ENCODE data around the gene CD247. TPM values are rescaled to one million over a fixed set of nuclear protein-coding genes. Genes with fewer than 3 reads are reported as not detected.

Gene CD247
- total and polyA plus RNA-seq, 3 donors from 2014 or later = 0.47 to 2.5 (median 1.1) TPM

DNA sequence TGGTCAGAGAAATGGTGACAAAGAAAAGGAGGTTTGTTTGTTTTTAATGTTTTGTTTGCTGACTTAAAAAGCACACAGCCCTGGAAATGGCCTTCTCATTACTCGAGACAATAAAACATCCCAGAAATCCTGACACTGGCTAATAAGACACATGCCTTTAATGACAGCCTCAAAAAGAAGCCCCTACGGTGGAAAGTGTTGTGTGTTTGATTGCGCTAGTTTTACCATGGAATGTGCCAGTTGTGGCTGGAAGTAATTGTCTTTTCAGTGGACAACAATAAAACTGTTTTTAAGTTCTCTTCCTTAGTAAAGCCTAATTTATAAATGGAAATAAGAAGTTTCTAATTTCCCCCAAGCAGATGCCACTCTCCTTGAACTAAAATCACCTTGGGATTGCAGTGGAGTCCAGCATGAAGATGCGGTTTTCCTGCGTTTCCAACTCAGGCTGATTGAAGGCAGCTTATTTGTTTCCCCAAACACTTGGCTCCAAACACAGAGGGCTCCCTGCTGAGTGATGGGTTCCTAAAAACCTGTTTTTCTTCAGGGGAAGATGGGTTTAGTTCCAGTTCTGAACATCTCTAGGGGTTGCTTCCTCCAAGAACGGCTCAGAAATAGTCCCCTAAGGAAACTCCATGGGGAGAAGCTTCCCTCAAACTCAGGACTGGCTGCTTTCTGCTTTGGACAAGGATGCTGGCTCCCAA, 54.3 kb downstream of the CD247 start:
- Histone ChIP-seq H3K36me3 (ENCODE audit: low read depth, missing control alignments) (no peaks in the 10 kb centered on the region), H3K9me3 (no peaks in the 10 kb centered on the region), H3K27me3 (no peaks in the 10 kb centered on the region), H3K4me1 (peaks cover 3% of the 10 kb centered on the region), H3K27ac (no peak overlapping the region), H3K4me3 (no peak overlapping the region)
- DNase-seq = no peak
- WGBS, 2 donors = 73 to 81% methylated on average over 6 of the region's 6 CpGs
- no peak for TF ChIP-seq POLR2A (IDR thresholded peaks at IDR 0.05)
- TF ChIP-seq, protein P1, sequence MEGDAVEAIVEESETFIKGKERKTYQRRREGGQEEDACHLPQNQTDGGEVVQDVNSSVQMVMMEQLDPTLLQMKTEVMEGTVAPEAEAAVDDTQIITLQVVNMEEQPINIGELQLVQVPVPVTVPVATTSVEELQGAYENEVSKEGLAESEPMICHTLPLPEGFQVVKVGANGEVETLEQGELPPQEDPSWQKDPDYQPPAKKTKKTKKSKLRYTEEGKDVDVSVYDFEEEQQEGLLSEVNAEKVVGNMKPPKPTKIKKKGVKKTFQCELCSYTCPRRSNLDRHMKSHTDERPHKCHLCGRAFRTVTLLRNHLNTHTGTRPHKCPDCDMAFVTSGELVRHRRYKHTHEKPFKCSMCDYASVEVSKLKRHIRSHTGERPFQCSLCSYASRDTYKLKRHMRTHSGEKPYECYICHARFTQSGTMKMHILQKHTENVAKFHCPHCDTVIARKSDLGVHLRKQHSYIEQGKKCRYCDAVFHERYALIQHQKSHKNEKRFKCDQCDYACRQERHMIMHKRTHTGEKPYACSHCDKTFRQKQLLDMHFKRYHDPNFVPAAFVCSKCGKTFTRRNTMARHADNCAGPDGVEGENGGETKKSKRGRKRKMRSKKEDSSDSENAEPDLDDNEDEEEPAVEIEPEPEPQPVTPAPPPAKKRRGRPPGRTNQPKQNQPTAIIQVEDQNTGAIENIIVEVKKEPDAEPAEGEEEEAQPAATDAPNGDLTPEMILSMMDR (IDR thresholded peaks at IDR 0.05) = no peak
- intact Hi-C loops (cut with DNase I; ENCODE audit: low total_unique reads) = no loop called here

DNA sequence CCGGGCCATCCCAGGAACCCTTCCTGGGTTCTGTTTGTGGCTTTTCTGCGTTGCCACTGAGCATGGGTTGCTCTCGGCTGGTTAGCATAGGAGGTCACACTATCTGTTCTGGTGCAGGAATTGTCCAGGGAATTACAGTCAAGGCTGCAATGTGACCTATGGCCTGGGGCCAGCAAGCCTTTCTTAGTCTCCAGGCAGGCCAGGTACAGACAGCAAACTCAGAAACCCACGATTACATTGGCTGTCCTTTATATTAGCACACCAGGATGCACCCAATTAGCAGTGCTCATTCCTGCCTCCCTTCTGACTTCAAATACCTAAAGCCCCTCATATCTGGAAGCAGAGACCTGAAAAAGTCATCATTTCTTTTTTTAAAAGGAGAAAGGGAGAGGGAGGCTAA, 55.2 kb downstream of the CD247 start:
- intact Hi-C loops (cut with DNase I; ENCODE audit: low total_unique reads) = no loop called here
- no peak overlapping the region for H3K4me3 ChIP-seq
- TF ChIP-seq, protein P1 (IDR thresholded peaks at IDR 0.05) = no peak
- TF ChIP-seq POLR2A (IDR thresholded peaks at IDR 0.05) = no peak
- H3K27me3 ChIP-seq = no peaks in the 10 kb centered on the region
- H3K9me3 ChIP-seq = no peaks in the 10 kb centered on the region
- peaks cover 3% of the 10 kb centered on the region for H3K4me1 ChIP-seq
- 67 to 74% methylated on average over 4 of the region's 4 CpGs for WGBS, 2 donors
- DNase-seq = no peak
- H3K36me3 ChIP-seq (ENCODE audit: low read depth, missing control alignments) = no peaks in the 10 kb centered on the region
- no peak overlapping the region for H3K27ac ChIP-seq

DNA sequence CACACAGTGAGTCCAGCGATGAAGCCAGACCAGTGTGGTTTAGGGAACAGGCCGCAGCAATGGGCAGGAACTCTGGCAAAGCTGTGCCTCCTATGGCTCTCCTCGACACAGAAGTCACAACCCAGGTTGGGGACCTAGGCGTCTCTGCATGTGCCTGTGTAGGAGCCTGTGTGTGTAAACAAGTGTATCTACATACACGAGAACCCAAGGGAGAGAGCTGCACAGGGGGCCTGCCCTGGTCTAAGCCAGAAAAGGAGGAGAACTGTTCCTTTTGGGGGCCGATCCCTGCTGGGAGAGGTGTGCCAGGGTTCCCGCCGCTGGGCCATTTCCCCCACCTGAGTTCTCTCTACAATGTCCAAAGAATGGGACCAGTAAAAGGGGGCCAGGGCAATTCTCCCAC, 56.0 kb downstream of the CD247 start:
- H3K36me3 ChIP-seq (ENCODE audit: low read depth, missing control alignments) = no peaks in the 10 kb centered on the region
- no peak overlapping the region for H3K27ac ChIP-seq
- no peak overlapping the region for H3K4me3 ChIP-seq
- no peaks in the 10 kb centered on the region for H3K27me3 ChIP-seq
- WGBS, 2 donors = 89 to 97% methylated on average over 6 to 8 of the region's 8 CpGs
- DNase-seq = no peak
- intact Hi-C loops (cut with DNase I; ENCODE audit: low total_unique reads) = no loop called here
- H3K4me1 ChIP-seq = peaks cover 3% of the 10 kb centered on the region
- H3K9me3 ChIP-seq = no peaks in the 10 kb centered on the region
- no peak for TF ChIP-seq POLR2A (IDR thresholded peaks at IDR 0.05)
- TF ChIP-seq, protein P1 (IDR thresholded peaks at IDR 0.05) = no peak

DNA sequence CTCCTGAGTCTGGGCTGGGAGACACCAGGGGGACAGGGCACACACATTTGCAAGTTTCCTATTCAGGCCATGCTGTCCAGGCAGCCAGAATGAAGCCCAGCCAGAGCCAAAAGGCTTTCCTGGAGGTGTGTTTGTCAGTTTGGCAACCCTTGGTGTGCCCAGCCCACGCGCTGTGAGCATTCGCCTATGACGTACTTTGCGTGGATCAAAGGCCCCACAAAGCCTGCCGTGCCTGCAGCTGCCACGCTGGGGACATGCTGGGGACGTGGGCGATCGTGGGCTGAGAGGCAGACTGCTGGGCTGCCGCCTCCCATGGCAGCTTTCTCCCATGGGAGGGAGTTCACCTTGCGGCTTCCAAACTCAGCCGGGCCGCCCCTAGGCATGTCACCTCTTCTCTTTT, 57.5 kb downstream of the CD247 start:
- no peak overlapping the region for H3K27ac ChIP-seq
- no peaks in the 10 kb centered on the region for H3K4me1 ChIP-seq
- intact Hi-C loops (cut with DNase I; ENCODE audit: low total_unique reads) = no loop called here
- no peaks in the 10 kb centered on the region for H3K36me3 ChIP-seq (ENCODE audit: low read depth, missing control alignments)
- no peak overlapping the region for H3K4me3 ChIP-seq
- no peaks in the 10 kb centered on the region for H3K9me3 ChIP-seq
- no peak for DNase-seq
- 91 to 92% methylated on average over 12 to 14 of the region's 14 CpGs for WGBS, 2 donors
- TF ChIP-seq, protein P1 (IDR thresholded peaks at IDR 0.05) = no peak
- no peak for TF ChIP-seq POLR2A (IDR thresholded peaks at IDR 0.05)
- H3K27me3 ChIP-seq = no peaks in the 10 kb centered on the region

Data from testis (tissue), 3 donors.